Bronchial epithelial cell (primary cell): ENCODE results near the gene DMXL1. TPM values are rescaled to one million over a fixed set of nuclear protein-coding genes. Genes with fewer than 3 reads are reported as not detected.
"Not testable (repeated sequence)": the region's sequence is repeated elsewhere in the genome, so short reads cannot be mapped to it uniquely, and the experiment has no call there.

Source experiments
- DNase-seq: peaks from one replicate; pipeline ENCODE4 v3.0.0-alpha.2; 2010; ENCODE audit warnings: low read depth
- FAIRE-seq: peaks from 2 replicates; lab custom pipeline; 2011; peaks lifted over from hg19 to GRCh38; lab: Jason Lieb, UNC
- H3K27me3 ChIP-seq: 2 replicates; pipeline ENCODE4 v1.5.1; 2011; ENCODE audit warnings: low read length; ENCODE audit not compliant: control insufficient read depth, insufficient read depth
- H3K36me3 ChIP-seq: 2 replicates; pipeline ENCODE4 v1.5.1; 2011; ENCODE audit warnings: low read length; ENCODE audit not compliant: control insufficient read depth, insufficient read depth
- H3K4me3 ChIP-seq: 2 replicates; pipeline ENCODE4 v1.5.1; 2011; ENCODE audit warnings: mild to moderate bottlenecking, low read depth, low read length, control low read depth
- total RNA-seq: library from RNA; depleted of rRNA; stranded (reverse); fragments of >200 nt; gene quantifications from 2 replicates; pipeline ENCODE4 v1.2.1, GENCODE V29; 2014
- TF ChIP-seq, protein P1 (sequence below): IDR thresholded peaks from 2 replicates; pipeline ENCODE4 v1.5.1; 2011; ENCODE audit warnings: mild to moderate bottlenecking, moderate library complexity, low read length, control low read depth, inconsistent platforms; ENCODE audit not compliant: insufficient read depth, severe bottlenecking

The DMXL1 gene
- total RNA-seq, 1 donor from 2014 or later: 32.1 TPM

DNA sequence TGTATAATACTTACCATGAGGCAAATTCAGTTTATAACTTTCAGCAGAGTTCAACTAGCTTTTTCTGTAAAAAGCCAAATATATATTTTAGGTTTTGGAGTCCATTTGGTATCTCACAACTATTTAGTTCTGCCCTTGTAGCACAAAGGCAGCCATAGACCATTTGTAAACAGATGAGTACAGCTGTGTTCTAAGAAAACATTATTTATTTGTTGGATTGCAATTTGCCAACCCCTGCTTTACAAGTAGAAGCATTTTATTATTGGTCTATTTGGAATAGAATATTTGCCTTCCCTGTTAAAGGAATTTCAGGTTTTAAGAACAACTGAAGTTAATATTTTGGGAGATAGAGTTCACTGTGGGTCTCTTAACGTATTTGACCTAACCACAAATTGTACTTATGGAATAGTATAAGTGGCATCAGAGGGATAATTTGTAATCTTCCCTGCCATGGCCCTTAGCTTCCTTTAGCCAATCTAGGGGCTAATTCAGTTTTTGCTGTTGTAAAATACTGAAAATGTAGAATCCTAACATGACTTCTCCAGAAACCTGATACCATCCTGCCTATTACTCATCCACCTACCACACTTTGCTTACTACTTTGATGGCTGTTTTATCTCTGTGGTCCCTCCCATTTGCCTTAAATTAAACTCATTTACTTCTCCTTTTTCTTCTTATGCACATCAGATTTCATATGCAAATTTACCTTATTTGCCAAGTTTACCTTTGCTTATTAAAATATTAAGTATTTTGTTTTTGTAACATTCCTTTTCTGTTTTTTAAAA lies 109.2 kb downstream of the DMXL1 start:
- FAIRE-seq: no peak

DNA sequence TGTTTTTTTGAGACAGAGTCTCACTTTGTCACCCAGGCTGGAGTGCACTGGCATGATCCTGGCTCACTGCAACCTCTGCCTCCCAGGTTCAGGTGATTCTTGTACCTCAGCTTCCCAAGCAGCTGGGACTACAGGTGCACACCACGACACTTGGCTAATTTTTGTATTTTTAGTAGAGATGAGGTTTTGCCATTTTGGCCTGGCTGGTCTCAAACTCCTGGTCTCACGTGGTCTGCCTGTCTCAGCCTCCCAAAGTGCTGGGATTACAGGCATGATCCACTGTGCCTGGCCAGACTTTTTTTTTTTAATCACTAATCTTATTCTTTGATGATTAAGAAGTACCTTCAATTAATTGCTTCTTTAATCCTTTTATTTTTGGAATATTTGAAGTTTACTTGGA lies 114.6 kb downstream of the DMXL1 start:
- FAIRE-seq, DNase-seq, H3K4me3 ChIP-seq, H3K27me3 ChIP-seq, H3K36me3 ChIP-seq: not testable (repeated sequence)

More for the DNA sequence above, 109.2 kb downstream of the DMXL1 start:
- H3K4me3 ChIP-seq: no peak overlapping the region
- H3K36me3 ChIP-seq: no peaks in the 10 kb centered on the region
- DNase-seq: peak; percentile 46
- H3K27me3 ChIP-seq: no peaks in the 10 kb centered on the region
- TF ChIP-seq, protein P1, sequence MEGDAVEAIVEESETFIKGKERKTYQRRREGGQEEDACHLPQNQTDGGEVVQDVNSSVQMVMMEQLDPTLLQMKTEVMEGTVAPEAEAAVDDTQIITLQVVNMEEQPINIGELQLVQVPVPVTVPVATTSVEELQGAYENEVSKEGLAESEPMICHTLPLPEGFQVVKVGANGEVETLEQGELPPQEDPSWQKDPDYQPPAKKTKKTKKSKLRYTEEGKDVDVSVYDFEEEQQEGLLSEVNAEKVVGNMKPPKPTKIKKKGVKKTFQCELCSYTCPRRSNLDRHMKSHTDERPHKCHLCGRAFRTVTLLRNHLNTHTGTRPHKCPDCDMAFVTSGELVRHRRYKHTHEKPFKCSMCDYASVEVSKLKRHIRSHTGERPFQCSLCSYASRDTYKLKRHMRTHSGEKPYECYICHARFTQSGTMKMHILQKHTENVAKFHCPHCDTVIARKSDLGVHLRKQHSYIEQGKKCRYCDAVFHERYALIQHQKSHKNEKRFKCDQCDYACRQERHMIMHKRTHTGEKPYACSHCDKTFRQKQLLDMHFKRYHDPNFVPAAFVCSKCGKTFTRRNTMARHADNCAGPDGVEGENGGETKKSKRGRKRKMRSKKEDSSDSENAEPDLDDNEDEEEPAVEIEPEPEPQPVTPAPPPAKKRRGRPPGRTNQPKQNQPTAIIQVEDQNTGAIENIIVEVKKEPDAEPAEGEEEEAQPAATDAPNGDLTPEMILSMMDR: no peak

DNA sequence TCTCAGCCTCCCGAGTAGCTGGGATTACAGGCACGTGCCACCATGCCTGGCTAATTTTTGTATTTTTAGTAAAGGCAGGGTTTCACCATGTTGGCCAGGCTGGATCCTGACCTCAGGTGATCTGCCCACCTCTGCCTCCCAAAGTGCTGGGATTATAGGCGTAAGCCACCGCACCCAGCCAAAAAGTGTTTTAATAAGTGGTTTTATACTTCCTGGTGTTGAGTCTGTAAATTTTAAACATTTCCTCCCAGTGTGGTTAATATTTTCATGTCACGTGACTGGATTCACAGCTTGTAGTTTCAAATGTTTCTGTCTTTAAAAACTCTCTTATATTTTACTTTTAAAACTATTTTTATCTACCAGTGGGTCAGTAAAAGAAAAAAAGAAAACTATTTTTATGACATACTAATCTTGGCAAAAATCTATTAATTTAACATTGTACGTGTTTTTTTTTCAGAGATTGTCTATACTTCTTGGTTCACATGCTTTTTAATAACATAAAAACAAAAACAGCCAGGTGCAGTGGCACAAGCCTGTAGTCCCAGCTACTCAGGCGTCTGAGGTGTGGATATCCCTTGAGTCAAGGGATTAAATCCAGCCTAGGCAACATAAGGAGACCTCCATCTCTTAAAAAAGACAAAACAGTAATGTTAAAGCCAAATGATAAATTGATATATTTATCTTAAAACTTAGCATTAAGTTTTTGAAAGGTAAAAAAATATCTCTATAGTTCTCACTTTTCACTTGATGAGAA lies 117.1 kb downstream of the DMXL1 start:
- TF ChIP-seq, protein P1: no peak
- Histone ChIP-seq H3K27me3 (no peaks in the 10 kb centered on the region), H3K4me3 (no peak overlapping the region), H3K36me3 (no peaks in the 10 kb centered on the region)
- no peak for FAIRE-seq
- DNase-seq: no peak

DNA sequence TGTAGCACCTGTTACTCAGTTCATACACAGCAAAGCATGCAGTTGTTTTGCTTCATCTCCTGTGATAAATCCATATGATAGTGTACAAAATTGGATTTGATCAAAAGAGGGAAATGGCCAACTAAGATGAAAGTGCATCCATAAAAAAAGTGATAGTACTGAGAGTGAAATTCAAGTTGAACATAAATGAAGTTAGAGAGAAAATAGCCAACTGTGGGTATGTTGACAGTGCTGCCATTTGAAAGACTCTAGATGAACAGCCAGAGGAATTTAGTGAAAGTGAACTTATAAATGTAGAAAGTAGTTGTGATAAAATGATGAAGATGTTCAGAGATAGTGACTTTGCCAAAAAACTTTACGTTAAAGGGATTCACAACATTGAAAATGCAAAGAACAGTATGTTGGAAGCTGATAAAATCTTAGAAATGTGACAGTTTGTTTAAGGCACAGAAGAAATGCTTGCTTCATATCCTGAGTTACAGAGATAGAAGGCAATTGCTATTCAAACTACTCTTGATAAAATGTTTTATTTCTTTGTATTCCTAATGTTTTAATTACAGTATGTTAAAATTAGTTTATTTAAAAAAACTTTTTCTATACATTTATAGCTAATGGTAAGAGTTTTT lies 119.7 kb downstream of the DMXL1 start:
- FAIRE-seq: no peak
- Histone ChIP-seq H3K36me3 (no peaks in the 10 kb centered on the region), H3K27me3 (no peaks in the 10 kb centered on the region), H3K4me3 (no peak overlapping the region)
- TF ChIP-seq, protein P1: no peak
- no peak for DNase-seq

DNA sequence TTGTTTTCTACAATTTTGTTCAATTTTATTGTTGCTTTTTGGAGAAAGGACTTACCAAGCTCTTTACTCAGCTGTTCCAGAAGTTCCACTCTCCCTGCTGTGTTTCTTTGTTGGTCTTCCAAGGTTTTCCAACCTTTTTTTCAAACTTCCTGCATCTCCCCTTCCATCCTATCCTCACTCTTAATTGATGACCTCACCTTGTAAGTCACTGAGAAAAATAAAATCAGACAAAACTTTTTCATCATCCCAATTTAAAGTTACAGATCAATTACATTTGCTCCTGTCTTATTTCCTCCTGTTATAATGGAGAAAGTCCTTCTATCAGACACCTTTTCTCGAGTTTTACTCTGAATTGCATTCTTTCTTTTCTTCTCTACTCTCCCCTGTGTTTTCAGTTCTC lies 121.1 kb downstream of the DMXL1 start:
- DNase-seq: no peak
- TF ChIP-seq, protein P1: no peak
- H3K36me3 ChIP-seq: no peaks in the 10 kb centered on the region
- no peaks in the 10 kb centered on the region for H3K27me3 ChIP-seq
- no peak overlapping the region for H3K4me3 ChIP-seq
- no peak for FAIRE-seq

DNA sequence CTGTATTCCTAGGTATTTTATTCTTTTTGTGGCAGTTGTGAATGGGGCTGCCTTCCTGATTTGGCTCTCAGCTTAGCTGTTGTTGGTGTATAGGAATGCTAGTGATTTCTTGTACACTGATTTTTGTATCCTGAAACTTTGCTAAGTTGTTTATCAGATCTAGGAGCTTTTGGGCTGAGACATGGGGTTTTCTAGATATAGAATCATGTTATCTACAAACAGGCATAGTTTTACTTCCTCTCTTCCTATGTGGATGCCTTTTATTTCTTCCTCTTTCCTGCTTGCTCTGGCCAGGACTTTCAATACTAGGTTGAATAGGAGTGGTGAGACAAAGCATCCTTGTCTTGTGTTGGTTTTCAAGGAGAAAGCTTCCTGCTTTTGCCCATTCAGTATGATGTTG lies 129.9 kb downstream of the DMXL1 start:
- H3K36me3 ChIP-seq: peaks cover 1% of the 10 kb centered on the region
- TF ChIP-seq, protein P1: no peak
- no peak for DNase-seq
- no peak for FAIRE-seq
- H3K4me3 ChIP-seq: no peak overlapping the region
- H3K27me3 ChIP-seq: no peaks in the 10 kb centered on the region
